ENCODE measurements around the gene SERGEF.
A peak's percentile ranks its signal among the peaks of the same experiment; 100 is the strongest.
"Not testable (repeated sequence)": the region's sequence is repeated elsewhere in the genome, so short reads cannot be mapped to it uniquely, and the experiment has no call there.

SERGEF gene

DNA sequence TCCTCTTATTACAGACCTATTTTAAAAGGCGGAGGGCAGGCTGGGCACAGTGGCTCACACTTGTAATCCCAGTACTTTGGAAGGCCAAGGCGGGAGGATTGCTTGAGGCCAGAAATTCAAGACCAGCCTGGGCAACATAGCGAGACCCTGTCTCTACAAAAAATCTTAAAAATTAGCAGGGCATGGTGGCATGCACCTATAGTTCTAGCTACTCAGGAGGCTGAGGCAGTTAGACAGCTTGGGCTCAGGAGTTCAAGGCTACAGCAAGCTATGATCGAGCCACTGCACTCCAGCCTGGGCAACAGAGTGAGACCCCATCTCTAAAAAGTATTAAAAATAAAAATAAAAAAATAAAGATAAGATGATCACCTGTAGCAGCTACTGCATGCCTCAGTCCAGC, 12.7 kb downstream of the SERGEF start:
- not testable (repeated sequence) for DNase-seq

DNA sequence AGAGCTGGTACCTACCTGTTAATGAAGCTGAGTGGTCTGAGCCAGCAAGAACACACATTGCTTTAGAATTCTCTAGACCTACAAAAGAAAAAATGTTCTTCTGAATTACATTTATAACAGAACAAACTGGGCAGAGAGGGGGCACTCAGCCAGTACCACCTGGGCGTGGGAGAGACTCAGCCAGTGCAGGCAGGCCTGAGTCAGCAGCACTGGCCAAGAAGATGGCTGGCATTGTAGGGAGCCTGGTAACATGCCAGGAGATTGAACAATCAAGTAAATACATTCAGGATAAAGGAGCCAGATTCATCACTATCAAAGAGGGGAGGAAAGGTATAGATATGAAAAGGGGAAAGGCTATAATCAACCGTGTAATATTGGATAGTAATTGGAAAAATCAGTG, 19.9 kb downstream of the SERGEF start:
- no peak for DNase-seq

DNA sequence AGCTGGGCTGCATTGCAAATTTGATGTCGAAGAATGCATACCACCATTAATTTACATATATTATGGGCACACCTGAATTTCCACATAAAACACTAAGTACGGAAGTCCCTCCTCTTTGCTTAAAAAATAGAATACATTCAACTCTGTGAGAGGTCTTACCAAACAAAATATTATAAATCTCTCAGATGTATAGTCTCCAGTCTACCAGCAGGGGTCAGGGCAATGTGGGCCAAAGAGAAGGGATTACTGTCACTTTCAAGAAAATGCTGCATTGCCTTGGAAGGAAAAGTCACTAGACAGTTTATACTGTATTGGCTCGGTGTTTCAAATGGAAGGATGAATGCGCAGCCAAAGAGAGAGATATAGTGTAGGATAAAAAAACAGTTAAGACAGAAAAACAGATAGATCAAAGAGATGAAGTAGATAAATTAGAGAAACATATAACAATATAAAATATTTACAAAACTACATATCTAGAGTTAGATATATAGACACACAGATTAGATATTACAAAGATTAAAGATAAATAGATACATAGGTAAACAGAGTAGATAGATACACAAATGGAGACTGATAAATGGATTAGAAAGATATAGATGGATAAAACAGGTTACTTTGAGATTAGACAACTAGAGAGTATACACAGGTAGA, 20.9 kb downstream of the SERGEF start:
- DNase-seq = peak; percentile 78

DNA sequence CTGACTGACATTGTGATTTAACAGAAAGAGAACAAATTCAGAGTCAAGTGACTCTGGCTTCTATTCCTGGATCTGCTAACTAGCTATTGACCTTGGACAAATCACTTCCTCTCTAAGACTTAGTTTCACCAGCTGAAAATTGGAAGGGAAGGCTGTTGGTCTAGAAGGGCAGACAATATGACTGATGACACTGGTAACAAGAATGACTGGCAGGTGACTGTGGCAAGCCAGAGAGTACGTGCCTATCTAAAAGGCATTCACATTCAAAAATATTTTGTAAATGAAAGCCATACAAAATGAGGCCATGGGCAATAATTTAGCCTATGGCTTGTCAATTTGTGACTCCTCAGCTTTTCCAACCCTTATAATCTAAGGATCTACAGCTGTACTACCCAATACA, 23.5 kb downstream of the SERGEF start:
- no peak for DNase-seq

DNA sequence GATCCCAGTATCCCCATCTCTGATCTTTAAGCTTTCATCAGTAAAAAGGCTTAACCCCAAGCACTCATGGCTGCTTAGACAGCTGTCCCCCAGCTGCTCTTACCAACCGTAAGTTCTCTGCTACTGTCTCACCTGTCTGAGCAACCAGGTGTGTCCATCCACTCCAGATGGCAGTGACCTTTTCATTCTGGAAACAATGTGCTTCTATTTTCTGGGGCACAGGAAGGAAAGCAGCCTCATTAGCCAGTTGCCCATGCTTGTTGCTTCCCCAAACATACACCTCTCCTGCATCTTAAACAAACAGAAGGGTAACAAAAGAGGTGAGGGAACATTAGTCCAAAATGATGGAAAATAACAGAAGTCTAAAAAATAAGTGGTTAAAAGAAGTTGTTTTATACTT, 24.4 kb downstream of the SERGEF start:
- DNase-seq = no peak

DNA sequence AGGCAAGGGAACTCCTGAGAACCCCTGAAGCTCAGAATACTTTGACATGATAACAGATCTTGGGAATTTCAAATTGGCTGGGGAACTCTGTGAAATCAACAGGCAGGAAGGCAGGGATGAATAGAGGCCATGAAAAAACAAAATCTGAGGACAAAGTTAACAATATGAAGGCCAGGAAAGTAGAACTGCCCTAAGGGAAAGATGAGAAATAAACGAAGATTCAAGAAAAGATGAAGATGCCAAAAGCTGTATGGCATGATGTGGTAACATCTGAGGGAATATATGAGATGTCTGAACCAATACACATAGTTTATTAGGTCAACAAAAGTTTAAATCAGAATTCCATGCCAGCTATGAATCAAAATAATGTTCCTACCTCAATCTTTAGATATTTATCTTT, 25.0 kb downstream of the SERGEF start:
- DNase-seq = no peak

DNA sequence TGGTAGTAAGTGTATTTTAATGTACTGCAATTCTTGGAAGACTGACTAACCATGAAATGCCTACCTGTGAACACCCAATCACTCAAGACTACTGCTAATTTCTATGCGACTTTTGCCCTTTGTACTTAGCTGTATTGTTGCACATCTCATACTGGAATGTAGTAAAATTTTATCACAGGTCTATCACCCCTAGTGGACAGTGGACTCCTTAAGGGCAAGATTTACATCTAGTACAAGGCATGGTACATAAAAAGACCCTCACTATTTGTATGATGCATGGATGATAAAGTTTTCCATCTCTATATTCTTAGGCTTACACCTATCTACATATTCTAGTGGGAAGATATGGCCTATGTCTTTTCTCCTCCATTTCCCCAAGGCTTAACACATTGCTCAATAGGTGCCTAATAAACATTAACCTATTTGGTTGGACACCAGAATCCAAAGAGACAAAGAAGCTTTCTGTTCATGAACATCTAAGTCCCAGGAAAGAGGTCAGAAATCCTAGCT, 26.1 kb downstream of the SERGEF start:
- no peak for DNase-seq

DNA sequence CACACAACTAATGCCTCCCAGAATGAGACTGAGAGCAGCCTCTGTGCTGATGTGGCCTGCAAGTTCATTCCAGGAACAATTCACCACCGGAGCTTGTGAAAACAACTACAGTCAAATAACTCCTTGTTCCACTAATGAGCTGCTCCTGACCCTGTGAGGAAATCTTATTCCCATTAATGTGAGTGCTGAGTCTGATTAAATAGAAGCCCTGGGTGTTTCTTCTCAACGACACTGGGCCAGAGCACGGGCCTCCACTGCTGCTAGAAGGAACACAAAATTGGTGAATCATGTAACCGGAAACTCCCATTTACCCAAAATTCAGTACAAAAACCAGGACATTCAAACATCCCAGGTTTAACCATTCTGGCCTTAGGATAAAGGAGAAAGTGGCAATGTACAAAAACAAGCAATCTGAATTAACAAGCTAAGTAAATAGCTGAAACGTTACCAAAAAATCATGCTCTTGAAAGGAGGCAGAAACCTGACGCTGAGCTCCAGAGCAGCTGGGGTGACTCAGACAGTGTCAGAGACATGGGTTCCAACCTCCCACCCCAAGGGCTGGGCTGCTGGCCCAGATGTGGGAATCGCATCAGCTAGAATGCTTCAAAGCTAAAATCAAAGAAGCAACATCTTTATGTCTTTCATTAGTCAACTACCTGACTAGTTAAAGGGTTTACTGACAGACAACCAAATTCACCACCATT, 26.7 kb downstream of the SERGEF start:
- DNase-seq = no peak

DNA sequence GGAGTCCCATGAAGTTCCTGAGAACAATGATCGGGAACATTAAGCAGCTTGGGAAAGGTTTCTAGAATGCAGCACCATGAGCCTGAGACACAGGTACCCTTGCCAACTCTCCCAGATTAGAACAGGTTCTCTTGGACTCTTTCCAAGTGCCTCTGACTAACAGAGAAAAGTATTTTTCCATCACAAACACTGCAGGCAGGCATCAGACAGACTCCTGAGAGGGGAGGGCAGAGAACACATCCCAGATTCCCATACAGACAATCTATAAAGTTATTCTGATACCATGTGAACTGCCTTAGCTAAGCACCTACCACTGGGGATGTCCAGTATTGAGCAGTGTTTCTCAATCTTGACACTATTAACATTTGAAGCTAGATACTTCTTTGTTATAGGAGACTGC, 27.3 kb downstream of the SERGEF start:
- DNase-seq = no peak

DNA sequence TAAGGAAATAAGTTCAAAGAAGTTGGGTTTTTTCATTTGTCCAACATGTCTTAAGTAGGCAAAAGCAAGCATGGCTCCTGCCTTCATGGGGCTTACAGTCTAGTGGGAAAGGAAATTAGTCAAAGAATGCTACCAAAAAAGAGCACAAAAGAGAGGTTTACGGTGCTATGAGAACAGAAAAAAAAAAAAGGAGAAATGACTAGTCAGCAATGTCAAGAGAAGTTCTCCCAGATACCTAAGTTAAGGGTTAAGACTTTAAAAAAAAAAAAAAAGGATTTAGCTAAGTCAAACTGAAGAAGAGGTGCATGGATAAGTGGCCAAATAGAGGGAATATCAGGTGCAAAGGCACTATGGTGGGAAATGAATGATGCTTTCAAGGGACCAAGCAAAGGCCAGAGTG, 29.3 kb downstream of the SERGEF start:
- DNase-seq = no peak

DNA sequence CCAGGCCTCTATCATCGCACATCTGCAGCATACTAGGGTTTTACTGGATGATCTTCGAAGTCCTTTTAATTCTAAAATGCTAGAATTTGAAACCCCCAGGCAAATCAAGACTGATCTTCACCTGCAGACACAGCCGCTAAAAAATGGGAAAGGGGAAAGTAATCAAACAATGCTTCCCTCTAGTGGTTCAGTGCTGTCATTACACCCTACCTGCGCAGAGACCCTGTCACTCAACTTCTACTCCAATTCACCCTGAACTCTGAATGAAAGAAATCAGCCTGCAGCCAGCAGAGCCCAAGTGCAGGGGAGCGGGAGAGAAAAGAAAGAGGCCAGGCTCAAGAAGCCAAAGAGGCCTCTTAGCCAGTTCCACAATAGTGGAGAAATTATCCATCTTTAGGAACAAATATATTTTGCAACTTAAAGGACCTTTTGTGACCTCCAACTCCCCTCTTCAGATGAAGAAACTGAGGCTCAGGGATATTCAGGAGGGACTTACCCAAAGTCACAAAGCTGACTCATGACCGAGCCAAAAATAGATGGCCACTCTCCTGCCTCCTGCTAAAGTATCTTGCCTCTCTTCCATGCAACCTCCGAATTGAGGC, 33.0 kb downstream of the SERGEF start:
- peak; percentile 45 for DNase-seq

DNA sequence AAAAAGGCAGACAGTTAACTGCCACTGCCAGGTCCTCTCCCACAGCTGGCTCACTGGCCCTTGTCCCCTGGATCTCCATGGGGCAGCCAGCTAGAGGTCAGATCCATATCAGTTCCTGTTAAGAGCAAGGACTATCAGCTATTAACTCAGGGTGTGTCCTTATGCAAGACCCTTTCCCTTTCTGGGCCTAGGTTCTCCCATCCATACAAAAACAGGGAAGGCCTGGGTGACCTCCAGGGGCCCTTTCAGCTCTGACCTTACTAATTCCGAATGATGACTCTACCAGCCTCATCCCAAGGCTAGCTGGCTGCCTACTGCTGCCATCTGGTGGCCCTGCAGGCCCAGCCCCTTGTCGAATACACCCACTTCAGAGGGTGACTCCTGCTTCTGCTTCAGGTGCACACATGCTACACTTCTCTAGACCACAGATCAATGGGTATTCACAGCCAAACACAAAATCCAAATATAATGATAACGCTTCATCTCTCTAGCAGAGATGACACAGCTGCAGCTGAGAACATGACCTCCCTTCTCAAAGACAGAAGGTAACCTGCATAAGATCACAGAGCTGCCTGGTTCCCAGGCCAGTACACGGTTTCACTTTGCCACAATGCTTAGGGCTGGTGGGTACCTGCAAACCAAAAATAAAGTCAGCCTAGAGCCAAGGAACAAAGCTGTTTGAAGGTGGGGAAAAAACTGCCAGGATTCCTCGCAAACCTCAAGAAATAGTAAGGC, 34.1 kb downstream of the SERGEF start:
- DNase-seq = peak; percentile 31

DNA sequence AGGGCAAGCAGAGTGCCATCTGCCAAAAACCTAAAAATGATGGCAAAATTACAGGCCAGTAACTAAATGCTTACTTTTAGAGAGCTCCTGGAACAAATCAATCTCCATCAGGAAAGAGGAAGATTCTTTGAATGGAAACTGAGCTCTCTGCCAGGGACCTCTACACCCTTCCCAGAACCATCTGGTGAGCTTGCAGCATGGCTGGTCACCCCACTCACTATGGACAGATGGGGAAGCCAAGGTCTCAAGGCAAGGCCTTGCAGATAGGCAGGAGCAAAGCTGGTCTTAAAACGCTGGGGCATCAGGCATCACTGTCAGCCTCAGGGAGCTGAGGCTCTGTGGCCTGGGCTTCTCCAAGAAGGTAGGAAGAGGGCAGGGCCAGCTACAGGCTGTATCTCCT, 36.2 kb downstream of the SERGEF start:
- no peak for DNase-seq

DNA sequence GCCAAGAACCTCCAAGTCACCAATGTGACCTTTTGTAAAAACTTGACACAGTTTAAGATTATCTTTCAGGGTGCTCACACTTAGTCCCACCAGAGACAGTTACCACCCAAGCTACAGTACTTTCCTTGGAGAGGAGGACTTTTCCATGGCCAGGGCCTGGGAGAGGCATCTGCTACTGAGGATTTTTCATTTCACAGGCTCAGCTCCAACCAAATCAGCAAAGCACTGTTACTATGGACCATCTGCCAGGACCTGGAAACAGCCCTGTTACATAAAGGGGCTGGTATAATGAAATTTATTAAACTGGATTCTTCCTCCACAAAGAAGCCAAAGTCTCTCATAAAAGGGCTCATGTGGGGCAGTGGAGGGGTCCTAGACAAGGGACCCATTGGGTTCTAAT, 38.6 kb downstream of the SERGEF start:
- DNase-seq = no peak

DNA sequence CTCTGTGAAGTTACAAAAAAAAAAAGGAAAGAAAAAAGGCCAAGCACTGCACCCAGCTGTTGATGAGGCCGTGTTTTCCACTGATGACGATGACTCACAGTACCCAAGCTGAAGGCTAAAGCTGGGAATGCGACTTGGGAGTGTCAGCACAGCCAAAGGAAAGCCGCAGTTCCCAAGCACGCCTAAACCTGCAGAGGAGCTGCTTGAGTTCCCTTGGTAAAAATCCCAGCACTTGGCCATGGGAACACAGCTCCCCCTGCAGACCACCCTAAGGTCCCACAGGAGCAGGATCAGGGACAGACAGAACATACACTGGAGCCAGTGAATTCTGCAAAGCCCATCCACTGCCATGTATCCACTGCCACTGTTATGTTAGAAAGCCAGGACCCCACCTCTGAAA, 39.9 kb downstream of the SERGEF start:
- DNase-seq = peak; percentile 26

DNA sequence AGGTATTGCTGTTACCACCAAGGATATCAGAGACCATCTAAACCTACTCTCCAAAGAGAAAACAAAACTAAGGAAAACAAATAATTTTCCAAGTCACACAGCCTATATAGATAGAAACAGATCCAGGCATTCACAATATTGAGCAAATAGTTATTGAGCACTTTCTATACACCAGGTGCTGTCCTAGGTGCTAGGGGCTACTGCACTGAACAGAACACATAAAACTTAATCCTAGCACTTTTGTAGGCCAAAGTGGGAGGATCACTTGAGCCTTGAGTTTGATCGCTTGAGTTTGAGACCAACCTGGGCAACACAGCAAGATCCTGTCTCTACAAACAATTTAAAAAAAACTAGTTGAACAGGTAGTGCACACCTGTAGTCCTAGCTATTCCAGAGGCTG, 44.6 kb downstream of the SERGEF start:
- no peak for DNase-seq

DNA sequence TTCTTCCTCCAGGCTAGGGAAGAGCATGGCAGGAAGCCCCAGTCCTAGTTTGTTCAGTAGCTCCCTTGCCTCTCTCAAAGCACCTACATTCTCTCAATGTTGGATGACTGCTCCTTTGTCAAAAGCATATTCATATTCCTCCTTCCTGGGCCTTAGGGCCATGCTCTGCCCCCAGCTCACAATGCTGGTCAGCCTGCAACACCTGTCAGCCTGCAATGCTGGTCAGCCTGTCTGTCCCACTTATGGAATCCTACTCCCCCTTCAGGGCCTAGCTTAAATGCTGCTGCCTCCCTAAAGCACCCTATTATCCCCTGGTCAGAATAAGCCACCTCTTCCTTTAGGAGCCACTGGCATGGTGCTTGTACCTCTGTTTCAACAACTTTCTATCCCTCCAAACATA, 45.2 kb downstream of the SERGEF start:
- no peak for DNase-seq

DNA sequence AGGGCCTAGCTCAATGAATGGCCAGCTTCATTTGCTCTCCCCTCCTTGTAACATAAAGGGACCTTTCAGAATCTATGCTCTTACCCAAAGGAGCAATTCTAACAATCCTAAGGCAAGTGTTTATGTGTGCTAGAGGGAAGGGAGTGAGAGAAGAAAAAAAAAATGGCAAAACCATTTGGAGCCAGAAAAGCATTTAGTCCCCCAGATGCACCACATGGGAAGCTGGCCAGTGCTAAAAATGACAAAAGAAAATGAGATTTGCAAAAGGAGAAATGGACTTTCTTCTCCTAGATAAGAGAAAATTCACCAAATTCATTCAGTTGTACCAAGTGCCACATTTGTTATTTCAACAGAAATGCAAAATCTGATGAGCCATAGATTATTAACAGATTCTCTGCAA, 52.8 kb downstream of the SERGEF start:
- no peak for DNase-seq

DNA sequence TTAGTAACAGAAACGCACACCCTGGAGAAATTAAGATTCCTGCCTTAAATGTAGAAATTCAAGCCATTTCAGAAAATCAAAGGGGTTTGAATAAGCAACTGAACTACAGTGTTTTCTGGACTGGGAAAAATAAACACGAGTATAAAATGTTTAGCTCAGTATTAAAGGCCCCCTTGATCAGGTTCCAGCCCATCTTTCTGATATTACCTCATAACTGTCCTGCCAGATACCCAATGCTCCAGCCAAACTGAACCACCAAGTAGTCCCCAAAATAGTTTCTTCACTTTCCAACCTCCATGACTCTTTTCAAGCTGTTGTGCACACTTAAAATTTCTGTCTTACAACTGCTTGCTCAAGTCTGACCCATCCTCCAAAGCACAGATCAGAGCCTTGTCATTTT, 54.4 kb downstream of the SERGEF start:
- no peak for DNase-seq

DNA sequence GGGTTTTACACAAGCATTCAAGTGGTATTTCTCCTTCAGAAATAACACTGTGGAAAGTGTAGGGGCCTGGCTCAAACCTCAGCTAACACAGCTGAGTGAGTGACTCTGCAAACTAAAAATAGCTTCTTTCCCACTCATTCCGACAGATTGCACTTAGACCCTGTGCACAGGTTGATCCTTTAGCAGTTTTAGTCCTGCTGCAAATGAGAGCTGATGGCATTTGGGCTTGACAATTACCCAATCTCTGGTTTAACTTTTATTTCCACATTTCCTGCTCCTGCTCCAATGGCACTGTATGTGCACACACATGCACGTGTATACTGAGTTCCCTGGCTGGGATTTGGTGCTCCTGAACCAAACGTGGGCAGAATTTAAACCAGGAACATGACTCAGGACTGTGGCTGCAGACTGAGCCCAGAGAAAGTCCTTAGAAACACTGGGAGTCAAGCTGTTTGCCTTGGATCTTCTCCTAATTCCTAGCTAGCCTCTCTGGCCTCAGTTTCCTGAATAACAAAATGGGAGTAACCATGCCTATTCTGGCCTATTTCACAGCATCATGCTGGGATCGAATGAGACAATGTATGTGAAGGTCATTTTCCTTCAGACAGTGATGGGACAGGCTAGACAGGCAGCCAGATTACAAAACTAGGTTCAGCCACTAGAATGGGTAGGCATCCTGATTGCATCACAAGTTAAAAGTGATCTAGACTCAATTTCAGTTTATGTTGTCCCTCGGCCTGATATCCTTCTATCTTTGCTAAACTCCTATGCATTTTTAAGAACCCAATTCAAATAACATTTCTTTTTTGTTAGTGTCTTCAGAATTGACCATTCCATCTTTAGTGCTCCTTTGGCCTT, 58.2 kb downstream of the SERGEF start:
- no peak for DNase-seq

DNA sequence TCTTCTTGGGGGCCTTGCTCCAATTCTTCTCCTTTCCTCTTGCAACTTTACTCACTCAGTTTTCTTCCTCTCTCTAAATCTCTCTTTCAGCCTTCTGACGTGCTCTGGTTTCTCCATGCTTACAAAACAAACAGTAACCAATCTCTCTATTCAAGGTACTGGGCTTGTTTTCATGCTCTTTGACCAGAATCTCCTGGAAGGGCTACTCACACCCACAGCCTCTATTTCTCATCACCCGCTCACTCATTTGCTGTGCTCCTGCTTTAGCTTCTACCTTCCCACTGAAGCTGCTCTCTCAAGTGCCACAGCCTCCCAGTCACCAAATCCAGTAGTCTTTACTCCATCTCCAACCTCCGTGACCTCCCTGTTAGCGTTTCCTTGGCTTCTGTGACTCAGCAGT, 60.4 kb downstream of the SERGEF start:
- DNase-seq = no peak

DNA sequence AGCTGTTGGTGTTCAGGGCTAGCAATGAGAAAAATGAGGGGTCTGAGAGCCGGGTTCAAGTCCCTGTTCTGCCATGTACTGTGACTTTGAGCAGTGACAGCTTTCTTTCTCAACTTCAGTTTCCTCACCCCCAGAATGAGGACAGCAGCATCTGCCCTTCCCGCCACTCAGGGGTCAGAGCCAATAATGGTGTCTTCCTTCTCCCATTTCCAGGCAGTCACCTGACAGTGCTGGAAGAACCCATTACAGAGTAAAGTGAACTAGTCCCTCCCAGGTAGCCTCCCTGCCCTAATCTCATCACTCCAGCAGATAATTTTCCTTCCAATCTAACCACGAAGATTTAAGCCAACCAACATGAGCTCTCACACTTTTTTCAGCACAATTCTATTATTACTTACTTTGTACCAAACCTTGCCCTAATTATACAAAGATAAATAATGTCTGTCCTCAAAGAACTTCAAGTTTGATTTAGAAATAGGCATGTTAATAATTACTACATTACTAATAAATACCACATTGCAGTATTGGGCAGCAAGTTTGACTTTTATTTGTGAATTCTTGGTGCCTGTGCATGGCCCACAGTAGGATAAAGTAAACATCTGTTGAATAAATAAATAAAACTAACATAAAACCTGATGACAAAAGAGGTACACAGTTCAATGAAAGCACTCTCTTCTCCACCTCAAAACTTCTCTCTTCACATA, 61.0 kb downstream of the SERGEF start:
- no peak for DNase-seq

Data from hematopoietic multipotent progenitor cell treated with erythropoietin and hydrocortisone succinate and interleukin-3 and kit ligand, for 8 days (in vitro differentiated cells).